ENCODE measurements around the gene AGTRAP.

Gene AGTRAP

GRCh38 chr1:11800391-11800755, 64.4 kb downstream of the AGTRAP start:
- Histone ChIP-seq H3K4me3 (ENCODE audit: low read length) (no peak overlapping the region), H3K9me3 (ENCODE audit: low read length) (no peaks in the 10 kb centered on the region), H3K36me3 (ENCODE audit: insufficient read depth, low read length) (peaks cover 39% of the 10 kb centered on the region), H2AFZ (ENCODE audit: low read depth, low read length) (no peak overlapping the region), H3K4me1 (ENCODE audit: insufficient read depth, low read length) (peaks cover 29% of the 10 kb centered on the region), H3K27me3 (ENCODE audit: insufficient read depth, low read length) (no peaks in the 10 kb centered on the region)
